ENCODE data around the gene SPATS2. TPM values are rescaled to one million over a fixed set of nuclear protein-coding genes. Genes with fewer than 3 reads are reported as not detected.
A peak's percentile ranks its signal among the peaks of the same experiment; 100 is the strongest.

Gene SPATS2
- total RNA-seq, 2 donors from 2014 or later = 11.5 to 31.4 TPM

DNA sequence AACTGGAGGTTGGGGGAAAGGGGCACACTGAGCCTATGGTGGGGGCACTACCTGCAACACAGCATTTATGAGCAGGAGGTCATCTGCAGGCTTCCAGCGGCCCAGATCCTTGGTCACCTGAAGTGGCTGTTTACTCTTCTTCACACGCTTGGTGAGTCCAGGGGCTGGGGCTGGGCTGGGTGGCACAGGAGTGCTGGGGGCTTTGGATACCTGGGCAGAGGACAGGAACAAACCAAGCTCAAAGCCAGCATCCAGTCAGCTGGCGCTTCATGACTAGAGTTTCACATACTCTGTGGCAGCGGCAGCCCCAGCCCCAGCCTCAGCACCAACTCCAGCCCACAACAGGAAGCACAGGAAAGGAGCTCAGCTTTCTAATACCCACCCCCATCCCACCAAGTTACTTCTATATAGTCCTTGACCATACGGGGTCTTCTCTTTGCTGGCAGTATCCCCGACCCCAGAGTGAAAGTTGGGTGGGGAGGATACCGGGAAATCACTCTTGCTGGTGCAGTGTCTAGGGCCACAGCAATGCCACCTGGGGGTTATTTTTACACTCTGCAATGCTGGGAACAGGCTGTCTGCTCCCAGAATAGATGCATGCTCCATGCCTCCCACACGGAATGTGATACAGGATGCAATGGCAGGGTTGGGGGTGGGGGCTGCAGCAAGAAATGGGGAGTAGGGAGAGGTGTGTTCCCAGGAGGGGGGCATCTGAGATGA, 197.6 kb downstream of the SPATS2 start:
- no peak for ATAC-seq (ENCODE audit: insufficient number of reproducible peaks, low FRiP score, low read depth)

GRCh38 chr12:49565406-49566265, 198.4 kb downstream of the SPATS2 start:
- no peak for DNase-seq (ENCODE audit: low spot score)

More for the DNA sequence above, 197.6 kb downstream of the SPATS2 start:
- peaks cover 47% of the 10 kb centered on the region for H3K36me3 ChIP-seq
- no peak for DNase-seq (ENCODE audit: low spot score)
- TF ChIP-seq, protein P1, sequence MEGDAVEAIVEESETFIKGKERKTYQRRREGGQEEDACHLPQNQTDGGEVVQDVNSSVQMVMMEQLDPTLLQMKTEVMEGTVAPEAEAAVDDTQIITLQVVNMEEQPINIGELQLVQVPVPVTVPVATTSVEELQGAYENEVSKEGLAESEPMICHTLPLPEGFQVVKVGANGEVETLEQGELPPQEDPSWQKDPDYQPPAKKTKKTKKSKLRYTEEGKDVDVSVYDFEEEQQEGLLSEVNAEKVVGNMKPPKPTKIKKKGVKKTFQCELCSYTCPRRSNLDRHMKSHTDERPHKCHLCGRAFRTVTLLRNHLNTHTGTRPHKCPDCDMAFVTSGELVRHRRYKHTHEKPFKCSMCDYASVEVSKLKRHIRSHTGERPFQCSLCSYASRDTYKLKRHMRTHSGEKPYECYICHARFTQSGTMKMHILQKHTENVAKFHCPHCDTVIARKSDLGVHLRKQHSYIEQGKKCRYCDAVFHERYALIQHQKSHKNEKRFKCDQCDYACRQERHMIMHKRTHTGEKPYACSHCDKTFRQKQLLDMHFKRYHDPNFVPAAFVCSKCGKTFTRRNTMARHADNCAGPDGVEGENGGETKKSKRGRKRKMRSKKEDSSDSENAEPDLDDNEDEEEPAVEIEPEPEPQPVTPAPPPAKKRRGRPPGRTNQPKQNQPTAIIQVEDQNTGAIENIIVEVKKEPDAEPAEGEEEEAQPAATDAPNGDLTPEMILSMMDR (IDR thresholded peaks at IDR 0.05) = no peak
- no peak overlapping the region for H3K4me3 ChIP-seq
- H3K27ac ChIP-seq = no peak overlapping the region
- no peaks in the 10 kb centered on the region for H3K9me3 ChIP-seq
- peaks cover 12 to 23% of the 10 kb centered on the region in 2 donors for H3K4me1 ChIP-seq (ENCODE audit: control insufficient read depth in 1 of 2, low read depth in 2 of 2)
- H3K27me3 ChIP-seq (replicated peaks; ENCODE audit: insufficient read depth) = no peaks in the 10 kb centered on the region

GRCh38 chr12:49566361-49566760, 199.1 kb downstream of the SPATS2 start:
- DNase-seq (ENCODE audit: low spot score) = no peak
- TF ChIP-seq, protein P1 (IDR thresholded peaks at IDR 0.05) = no peak
- no peaks in the 10 kb centered on the region for H3K9me3 ChIP-seq
- peaks cover 12 to 24% of the 10 kb centered on the region in 2 donors for H3K4me1 ChIP-seq (ENCODE audit: control insufficient read depth in 1 of 2, low read depth in 2 of 2)
- peaks cover 33% of the 10 kb centered on the region for H3K36me3 ChIP-seq
- H3K4me3 ChIP-seq = no peak overlapping the region
- no peak overlapping the region for H3K27ac ChIP-seq
- ATAC-seq (ENCODE audit: insufficient number of reproducible peaks, low FRiP score, low read depth) = no peak
- H3K27me3 ChIP-seq (replicated peaks; ENCODE audit: insufficient read depth) = no peaks in the 10 kb centered on the region

More at GRCh38 chr12:49565406-49566265, 198.4 kb downstream of the SPATS2 start:
- Histone ChIP-seq H3K27ac (no peak overlapping the region), H3K9me3 (no peaks in the 10 kb centered on the region), H3K27me3 (replicated peaks; ENCODE audit: insufficient read depth) (no peaks in the 10 kb centered on the region), H3K4me3 (no peak overlapping the region), H3K4me1 (ENCODE audit: control insufficient read depth in 1 of 2, low read depth in 2 of 2) (peaks cover 12 to 24% of the 10 kb centered on the region in 2 donors), H3K36me3 (peaks cover 39% of the 10 kb centered on the region)
- TF ChIP-seq, protein P1 (IDR thresholded peaks at IDR 0.05) = no peak
- no peak for ATAC-seq (ENCODE audit: insufficient number of reproducible peaks, low FRiP score, low read depth)

GRCh38 chr12:49567302-49567610, 200.0 kb downstream of the SPATS2 start:
- no peaks in the 10 kb centered on the region for H3K27me3 ChIP-seq (replicated peaks; ENCODE audit: insufficient read depth)
- ATAC-seq (ENCODE audit: insufficient number of reproducible peaks, low FRiP score, low read depth) (no peak), DNase-seq (ENCODE audit: low spot score) (no peak)
- peaks cover 12 to 24% of the 10 kb centered on the region in 2 donors for H3K4me1 ChIP-seq (ENCODE audit: control insufficient read depth in 1 of 2, low read depth in 2 of 2)
- peak overlapping the region in 1 of 2 donors; percentile 80 for H3K27ac ChIP-seq
- peaks cover 24% of the 10 kb centered on the region for H3K36me3 ChIP-seq
- H3K4me3 ChIP-seq = peak overlapping the region; percentile 95
- TF ChIP-seq, protein P1 (IDR thresholded peaks at IDR 0.05) = no peak
- H3K9me3 ChIP-seq = no peaks in the 10 kb centered on the region
